ENCODE results near the gene TH.

- TF ChIP-seq CTCF (IDR thresholded peaks at IDR 0.05) (no peak), POLR2A (IDR thresholded peaks at IDR 0.05) (no peak)
Measured at GRCh38 chr11:2153581-2154194, 17.9 kb downstream of the TH start.
